ENCODE data around the gene TAP1.

- TF ChIP-seq, protein P1, sequence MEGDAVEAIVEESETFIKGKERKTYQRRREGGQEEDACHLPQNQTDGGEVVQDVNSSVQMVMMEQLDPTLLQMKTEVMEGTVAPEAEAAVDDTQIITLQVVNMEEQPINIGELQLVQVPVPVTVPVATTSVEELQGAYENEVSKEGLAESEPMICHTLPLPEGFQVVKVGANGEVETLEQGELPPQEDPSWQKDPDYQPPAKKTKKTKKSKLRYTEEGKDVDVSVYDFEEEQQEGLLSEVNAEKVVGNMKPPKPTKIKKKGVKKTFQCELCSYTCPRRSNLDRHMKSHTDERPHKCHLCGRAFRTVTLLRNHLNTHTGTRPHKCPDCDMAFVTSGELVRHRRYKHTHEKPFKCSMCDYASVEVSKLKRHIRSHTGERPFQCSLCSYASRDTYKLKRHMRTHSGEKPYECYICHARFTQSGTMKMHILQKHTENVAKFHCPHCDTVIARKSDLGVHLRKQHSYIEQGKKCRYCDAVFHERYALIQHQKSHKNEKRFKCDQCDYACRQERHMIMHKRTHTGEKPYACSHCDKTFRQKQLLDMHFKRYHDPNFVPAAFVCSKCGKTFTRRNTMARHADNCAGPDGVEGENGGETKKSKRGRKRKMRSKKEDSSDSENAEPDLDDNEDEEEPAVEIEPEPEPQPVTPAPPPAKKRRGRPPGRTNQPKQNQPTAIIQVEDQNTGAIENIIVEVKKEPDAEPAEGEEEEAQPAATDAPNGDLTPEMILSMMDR (IDR thresholded peaks at IDR 0.05; ENCODE audit: low read depth, low read length, poor library complexity, severe bottlenecking): no peak
- no peak for TF ChIP-seq EZH2phosphoT487 (IDR thresholded peaks at IDR 0.05; ENCODE audit: borderline replicate concordance, low read length)
Measured at GRCh38 chr6:32855467-32856174, 2.1 kb upstream of the TAP1 start.
